OCI-M1 (cell line): Measurements from ENCODE around the gene KCNAB1.

Experiments
- DNase-seq: peaks from one replicate; lab custom pipeline; 2025; lab: John Stamatoyannopoulos, UW

The KCNAB1 gene

GRCh38 chr3:156317462-156318074 is 197.2 kb downstream of the KCNAB1 start:
- DNase-seq: no peak

DNA sequence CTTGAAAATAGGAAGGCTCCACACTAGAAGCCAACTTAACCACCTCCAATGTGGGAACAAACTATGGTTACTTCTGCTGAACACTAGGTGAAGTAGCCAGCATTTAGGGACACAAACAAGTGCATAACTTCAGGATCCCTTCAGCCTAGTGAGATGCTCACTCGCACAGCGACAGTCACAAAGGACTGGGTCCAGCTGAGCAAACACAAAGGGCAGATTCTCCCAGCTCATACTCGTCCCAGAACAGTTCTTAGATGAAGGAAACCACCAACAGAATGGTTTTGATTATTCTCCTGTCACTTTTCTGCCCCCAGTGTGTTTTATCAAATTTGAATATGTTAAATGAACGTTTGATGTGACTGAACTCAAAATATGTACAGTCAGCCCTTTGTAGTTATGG is 201.6 kb downstream of the KCNAB1 start:
- no peak for DNase-seq

DNA sequence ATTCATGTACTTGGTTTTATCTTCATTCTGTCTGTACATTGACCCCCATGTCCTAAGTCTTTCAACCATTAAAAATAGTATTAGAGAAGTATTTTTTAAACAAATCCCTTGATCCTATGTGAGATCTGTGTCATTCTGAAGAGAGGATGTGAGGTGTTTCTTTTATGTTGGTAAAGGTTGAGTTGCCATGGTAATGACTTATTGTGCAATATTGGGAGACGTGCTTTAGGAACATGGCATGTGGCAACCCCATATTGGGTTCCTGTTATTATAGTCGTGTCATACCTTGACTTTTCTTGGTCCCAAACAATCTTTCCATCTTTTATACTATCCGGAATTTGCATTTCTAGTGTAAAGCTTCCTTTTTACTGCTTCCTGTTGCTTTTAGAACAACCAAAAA is 203.1 kb downstream of the KCNAB1 start:
- DNase-seq: peak; percentile 1

DNA sequence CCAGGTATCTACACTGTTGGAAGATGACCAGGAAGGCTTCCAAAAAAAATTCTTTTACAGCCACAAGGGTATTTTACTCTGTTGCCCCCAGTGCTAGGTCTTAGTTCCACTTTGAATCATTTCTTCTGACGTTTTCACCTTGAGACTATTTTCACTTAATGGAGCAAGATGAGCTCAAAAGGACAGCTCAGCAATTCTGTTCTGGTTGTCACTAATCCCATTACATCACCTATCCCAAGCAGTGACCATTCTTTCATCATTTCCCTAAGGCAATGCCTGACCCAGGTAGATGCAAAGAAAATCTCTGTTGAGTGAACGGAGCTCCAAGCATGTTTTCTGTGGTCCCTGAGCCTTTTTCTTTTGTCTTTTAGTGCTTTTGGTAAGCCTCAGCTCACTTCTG is 210.0 kb downstream of the KCNAB1 start:
- DNase-seq: no peak

GRCh38 chr3:156332304-156332703 is 211.9 kb downstream of the KCNAB1 start:
- DNase-seq: no peak

GRCh38 chr3:156334841-156335545 is 214.6 kb downstream of the KCNAB1 start:
- DNase-seq: no peak

- DNase-seq: no peak
These were observed 219.1 kb downstream of the KCNAB1 start for GRCh38 chr3:156339491-156339890.

- no peak for DNase-seq
These were observed 221.0 kb downstream of the KCNAB1 start for GRCh38 chr3:156341332-156341731.

DNA sequence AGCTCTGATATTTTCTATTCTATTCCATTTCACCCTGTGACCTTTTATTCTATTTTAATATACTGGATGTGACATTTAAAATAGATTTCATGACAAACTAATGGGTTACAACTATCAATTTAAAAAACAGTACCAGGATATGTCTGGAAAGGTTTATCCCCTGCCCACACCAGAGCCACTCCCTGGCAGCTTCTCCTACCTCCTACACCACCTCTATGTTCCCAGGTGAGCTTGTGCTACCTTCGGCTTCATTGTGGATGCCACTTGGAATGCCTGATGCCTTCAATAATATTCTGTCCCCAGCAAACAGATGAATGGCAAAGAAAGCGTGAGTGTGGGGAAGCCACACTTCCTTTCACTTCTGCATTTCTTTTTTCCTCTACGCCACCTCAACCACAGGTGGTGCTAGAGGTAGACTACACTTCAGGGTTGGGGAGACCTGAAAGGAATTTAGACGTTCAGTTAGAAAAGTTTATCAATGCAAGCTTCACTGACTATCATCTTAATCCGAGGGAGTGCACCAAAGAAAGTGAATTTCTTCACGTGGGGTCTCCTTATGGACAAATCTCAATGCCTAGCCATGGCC is 221.5 kb downstream of the KCNAB1 start:
- no peak for DNase-seq

DNA sequence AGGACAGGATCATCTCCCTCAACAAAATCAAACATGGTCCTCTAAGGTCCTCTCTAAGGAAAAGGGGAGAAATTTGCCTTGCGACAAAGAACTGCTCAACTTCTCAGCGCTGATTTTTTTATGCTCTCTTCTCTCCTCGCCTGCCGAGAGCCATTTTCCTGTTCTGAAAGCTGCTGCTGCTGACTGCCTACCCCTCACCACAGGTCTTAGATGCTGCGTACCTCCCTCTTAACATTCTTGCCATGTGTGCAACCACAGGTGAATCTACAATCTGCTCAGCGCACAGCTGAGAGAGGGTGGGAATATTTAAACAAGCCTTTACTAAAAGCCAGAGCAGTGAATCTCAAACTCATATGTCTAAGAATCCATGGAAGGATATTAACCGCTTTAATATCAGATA is 223.8 kb downstream of the KCNAB1 start:
- no peak for DNase-seq

DNA sequence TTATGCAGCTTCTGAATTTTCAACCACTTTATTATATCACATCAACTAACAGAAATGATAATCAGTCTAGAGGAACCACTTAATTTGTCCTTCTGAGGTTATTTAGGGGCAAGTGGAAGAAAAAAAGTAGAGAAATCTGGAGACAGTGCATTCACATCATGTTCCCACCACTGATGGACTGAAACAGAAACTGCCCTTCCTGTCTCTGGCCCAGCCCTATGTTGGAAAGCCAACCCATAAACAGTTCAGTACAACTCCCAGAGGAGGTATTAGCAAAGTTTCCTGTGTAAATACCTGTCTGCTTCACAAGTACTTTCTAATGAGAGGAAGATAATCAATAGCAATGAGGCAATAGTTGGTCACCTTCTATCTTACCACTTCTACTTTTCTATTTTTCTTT is 228.7 kb downstream of the KCNAB1 start:
- no peak for DNase-seq

GRCh38 chr3:156349978-156350377 is 229.6 kb downstream of the KCNAB1 start:
- no peak for DNase-seq

DNA sequence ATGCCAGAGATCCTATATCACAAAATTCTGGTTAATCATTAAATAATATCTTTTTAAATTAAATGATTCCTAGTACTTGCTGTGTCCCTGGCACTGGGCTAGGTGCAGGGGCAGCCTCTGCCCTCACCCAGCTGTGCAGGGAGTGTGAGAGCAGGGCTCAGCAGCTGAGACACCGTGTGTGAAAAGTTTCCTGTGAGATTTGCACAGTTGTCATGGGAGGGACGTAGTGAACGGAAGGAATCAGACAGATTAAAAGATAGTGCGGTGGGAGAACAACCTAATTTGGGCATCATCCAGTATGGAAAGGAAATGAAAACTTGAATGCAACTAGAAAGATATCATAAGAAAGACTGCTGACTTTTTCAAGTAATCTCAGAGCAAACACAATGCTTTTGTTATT is 230.4 kb downstream of the KCNAB1 start:
- no peak for DNase-seq

DNA sequence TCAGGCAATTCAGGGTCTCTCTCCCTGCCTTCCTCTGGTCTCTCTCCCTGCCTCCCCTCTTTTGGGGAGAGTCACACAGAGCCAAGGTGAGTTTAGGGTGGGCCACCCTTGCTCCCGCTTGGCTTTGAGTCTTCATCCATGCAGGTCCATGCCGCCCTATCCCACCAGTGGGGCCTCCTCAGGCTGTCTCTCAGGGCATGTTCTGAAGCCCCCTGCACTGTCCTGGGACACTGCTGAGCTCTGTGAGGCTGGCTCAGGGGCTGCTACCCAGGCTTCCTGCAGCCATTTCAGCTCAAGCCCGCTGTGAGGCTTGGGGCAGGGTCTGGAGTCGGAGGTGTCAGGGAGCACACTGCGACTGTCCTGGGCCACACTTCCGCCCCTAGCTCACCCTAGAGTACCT is 231.4 kb downstream of the KCNAB1 start:
- DNase-seq: no peak

GRCh38 chr3:156352728-156353127 is 232.3 kb downstream of the KCNAB1 start:
- DNase-seq: no peak

DNA sequence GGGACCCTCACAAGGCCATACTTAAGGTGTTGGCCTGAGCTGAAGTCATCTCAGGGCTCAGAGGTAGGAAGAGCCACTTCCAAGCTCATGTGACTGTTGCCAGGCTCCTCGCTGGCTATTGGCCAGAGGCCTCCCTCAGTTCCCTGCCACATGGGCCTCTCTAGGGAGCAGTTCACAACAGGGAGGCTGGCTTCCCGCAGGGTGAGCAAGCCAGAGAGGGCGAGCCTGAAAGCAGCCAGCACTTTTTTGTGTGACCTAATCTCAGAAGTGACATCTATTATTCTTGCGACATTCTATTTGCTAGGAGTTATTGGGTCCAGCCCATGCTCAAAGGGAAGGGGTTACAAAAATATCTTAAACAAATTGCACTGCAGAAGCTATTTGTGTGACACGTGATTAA is 233.2 kb downstream of the KCNAB1 start:
- DNase-seq: no peak

- DNase-seq: no peak
These were observed 236.4 kb downstream of the KCNAB1 start for GRCh38 chr3:156356537-156357363.

DNA sequence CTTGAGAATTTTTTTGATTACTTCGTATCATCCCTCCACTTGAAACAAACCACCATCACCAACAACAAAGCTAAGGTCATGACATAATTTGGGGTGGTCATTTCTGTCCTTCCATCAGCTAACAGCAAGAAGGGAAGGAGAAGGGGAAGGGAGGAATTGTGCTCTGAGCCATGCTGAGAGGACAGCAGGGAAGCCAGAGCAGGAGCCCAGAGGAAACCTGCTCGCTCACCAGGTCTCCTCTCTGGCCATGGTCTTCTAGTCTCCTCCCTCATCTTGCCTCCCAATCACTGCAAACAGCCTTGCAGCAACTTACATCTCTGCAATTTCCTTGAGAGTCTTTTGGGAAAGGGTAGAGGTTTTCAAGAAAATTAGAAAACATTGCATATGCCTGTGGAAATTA is 237.9 kb downstream of the KCNAB1 start:
- DNase-seq: no peak

- DNase-seq: no peak
These were observed 239.0 kb downstream of the KCNAB1 start for GRCh38 chr3:156359368-156359767.

DNA sequence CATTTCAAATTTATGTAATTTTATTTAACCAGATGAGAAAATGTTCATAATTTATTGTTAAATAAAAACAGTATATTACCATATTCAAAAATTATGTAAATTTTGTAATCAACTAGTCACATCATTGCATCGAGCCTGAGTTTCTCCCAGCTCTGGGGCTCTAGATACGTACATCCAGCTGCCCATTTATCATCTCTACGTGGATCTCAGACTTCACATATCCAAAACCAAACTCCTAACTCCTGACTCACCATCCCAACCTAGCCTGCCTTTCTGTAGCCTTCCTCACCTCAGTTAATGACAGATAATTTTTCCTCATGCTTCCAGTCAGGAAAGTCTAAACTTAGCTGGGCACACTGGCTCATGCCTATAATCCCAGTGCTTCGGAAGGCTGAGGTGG is 239.7 kb downstream of the KCNAB1 start:
- no peak for DNase-seq

- DNase-seq: no peak
These were observed 240.6 kb downstream of the KCNAB1 start for GRCh38 chr3:156360963-156361362.

- DNase-seq: no peak
These were observed 246.2 kb downstream of the KCNAB1 start for GRCh38 chr3:156366559-156366958.

DNA sequence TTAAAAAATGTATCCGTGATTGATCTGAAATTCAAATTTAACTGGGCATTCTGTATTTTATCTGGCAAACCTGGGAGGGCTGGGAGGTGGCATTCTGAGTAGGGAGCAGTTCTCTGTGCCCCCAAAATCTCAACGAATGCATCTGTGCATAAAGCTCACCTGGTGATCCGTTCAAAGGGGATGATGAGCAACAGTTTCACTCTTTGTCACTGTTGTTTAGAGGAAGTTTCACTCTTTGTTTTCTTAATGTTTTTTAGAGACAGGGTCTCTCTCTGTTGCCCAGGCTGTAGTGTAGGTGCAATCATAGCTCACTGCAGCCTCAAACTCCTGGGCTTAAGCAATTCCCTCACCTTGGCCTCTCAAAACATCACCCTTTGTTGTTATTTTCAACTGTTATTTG is 247.8 kb downstream of the KCNAB1 start:
- no peak for DNase-seq
